ENCODE data around the gene DTX4.

The DTX4 gene

GRCh38 chr11:59188954-59189353 is 17.0 kb downstream of the DTX4 start:
- DNase-seq (ENCODE audit: insufficient read length, low spot score) (no peak), FAIRE-seq (no peak)
- TF ChIP-seq POU2F2 (IDR thresholded peaks at IDR 0.05; ENCODE audit: low read depth, low read length) = no peak
- no peak for TF ChIP-seq POLR2A (IDR thresholded peaks at IDR 0.05; ENCODE audit: low read depth, low read length)
- no peak for TF ChIP-seq TAF1 (IDR thresholded peaks at IDR 0.05; ENCODE audit: low read depth, low read length)
- no peak for TF ChIP-seq POLR2AphosphoS5 (IDR thresholded peaks at IDR 0.05; ENCODE audit: low read depth, low read length)
- no peak for TF ChIP-seq PAX5 (IDR thresholded peaks at IDR 0.05; ENCODE audit: insufficient read depth, low read length, severe bottlenecking)
- TF ChIP-seq SPI1 (IDR thresholded peaks at IDR 0.05; ENCODE audit: low read depth, low read length) = no peak

GRCh38 chr11:59189986-59190385 is 18.1 kb downstream of the DTX4 start:
- no peak for TF ChIP-seq PAX5 (IDR thresholded peaks at IDR 0.05; ENCODE audit: insufficient read depth, low read length, severe bottlenecking)
- no peak for TF ChIP-seq POLR2AphosphoS5 (IDR thresholded peaks at IDR 0.05; ENCODE audit: low read depth, low read length)
- TF ChIP-seq TAF1 (IDR thresholded peaks at IDR 0.05; ENCODE audit: low read depth, low read length) = no peak
- TF ChIP-seq POU2F2 (IDR thresholded peaks at IDR 0.05; ENCODE audit: low read depth, low read length) = no peak
- TF ChIP-seq POLR2A (IDR thresholded peaks at IDR 0.05; ENCODE audit: low read depth, low read length) = no peak
- no peak for TF ChIP-seq SPI1 (IDR thresholded peaks at IDR 0.05; ENCODE audit: low read depth, low read length)
- DNase-seq (ENCODE audit: insufficient read length, low spot score) (no peak), FAIRE-seq (peak; percentile 45)

- TF ChIP-seq SPI1 (IDR thresholded peaks at IDR 0.05; ENCODE audit: low read depth, low read length) (peak; percentile 45), POLR2AphosphoS5 (IDR thresholded peaks at IDR 0.05; ENCODE audit: low read depth, low read length) (no peak; the same call in 1 of the 2 replicates), POU2F2 (IDR thresholded peaks at IDR 0.05; ENCODE audit: low read depth, low read length) (no peak), TAF1 (IDR thresholded peaks at IDR 0.05; ENCODE audit: low read depth, low read length) (no peak)
- FAIRE-seq = no peak
- no peak for DNase-seq (ENCODE audit: insufficient read length, low spot score)
Measured at GRCh38 chr11:59191095-59191494, 19.2 kb downstream of the DTX4 start.

- TF ChIP-seq TAF1 (IDR thresholded peaks at IDR 0.05; ENCODE audit: low read depth, low read length) = no peak
- TF ChIP-seq POLR2A (IDR thresholded peaks at IDR 0.05; ENCODE audit: low read depth, low read length) = no peak
- TF ChIP-seq SPI1 (IDR thresholded peaks at IDR 0.05; ENCODE audit: low read depth, low read length) = no peak
- no peak for TF ChIP-seq PAX5 (IDR thresholded peaks at IDR 0.05; ENCODE audit: insufficient read depth, low read length, severe bottlenecking)
- no peak for TF ChIP-seq POU2F2 (IDR thresholded peaks at IDR 0.05; ENCODE audit: low read depth, low read length)
- no peak for TF ChIP-seq POLR2AphosphoS5 (IDR thresholded peaks at IDR 0.05; ENCODE audit: low read depth, low read length)
- DNase-seq (ENCODE audit: insufficient read length, low spot score) = no peak
- FAIRE-seq = no peak
Measured at GRCh38 chr11:59191890-59192289, 20.0 kb downstream of the DTX4 start.

- DNase-seq (ENCODE audit: insufficient read length, low spot score) (no peak), FAIRE-seq (no peak)
- TF ChIP-seq POLR2A (IDR thresholded peaks at IDR 0.05; ENCODE audit: low read depth, low read length) (no peak), POU2F2 (IDR thresholded peaks at IDR 0.05; ENCODE audit: low read depth, low read length) (no peak), SPI1 (IDR thresholded peaks at IDR 0.05; ENCODE audit: low read depth, low read length) (no peak), TAF1 (IDR thresholded peaks at IDR 0.05; ENCODE audit: low read depth, low read length) (no peak)
Measured at GRCh38 chr11:59192446-59193020, 20.6 kb downstream of the DTX4 start.

- TF ChIP-seq SPI1 (IDR thresholded peaks at IDR 0.05; ENCODE audit: low read depth, low read length) = no peak
- TF ChIP-seq POU2F2 (IDR thresholded peaks at IDR 0.05; ENCODE audit: low read depth, low read length) = no peak
- TF ChIP-seq POLR2A (IDR thresholded peaks at IDR 0.05; ENCODE audit: low read depth, low read length) = no peak
- DNase-seq (ENCODE audit: insufficient read length, low spot score) (no peak), FAIRE-seq (no peak)
Measured at GRCh38 chr11:59193587-59194130, 21.7 kb downstream of the DTX4 start.

GRCh38 chr11:59195586-59195985 is 23.7 kb downstream of the DTX4 start:
- no peak for TF ChIP-seq POU2F2 (IDR thresholded peaks at IDR 0.05; ENCODE audit: low read depth, low read length)
- TF ChIP-seq SPI1 (IDR thresholded peaks at IDR 0.05; ENCODE audit: low read depth, low read length) = no peak
- TF ChIP-seq POLR2AphosphoS5 (IDR thresholded peaks at IDR 0.05; ENCODE audit: low read depth, low read length) = no peak
- no peak for TF ChIP-seq POLR2A (IDR thresholded peaks at IDR 0.05; ENCODE audit: low read depth, low read length)
- FAIRE-seq (no peak), DNase-seq (ENCODE audit: insufficient read length, low spot score) (no peak)

GRCh38 chr11:59196777-59197176 is 24.8 kb downstream of the DTX4 start:
- FAIRE-seq = no peak
- TF ChIP-seq TAF1 (IDR thresholded peaks at IDR 0.05; ENCODE audit: low read depth, low read length) (no peak), POLR2A (IDR thresholded peaks at IDR 0.05; ENCODE audit: low read depth, low read length) (no peak), SPI1 (IDR thresholded peaks at IDR 0.05; ENCODE audit: low read depth, low read length) (no peak), PAX5 (IDR thresholded peaks at IDR 0.05; ENCODE audit: insufficient read depth, low read length, severe bottlenecking) (no peak), POU2F2 (IDR thresholded peaks at IDR 0.05; ENCODE audit: low read depth, low read length) (no peak), POLR2AphosphoS5 (IDR thresholded peaks at IDR 0.05; ENCODE audit: low read depth, low read length) (no peak)

GRCh38 chr11:59197991-59198390 is 26.1 kb downstream of the DTX4 start:
- DNase-seq (ENCODE audit: insufficient read length, low spot score) (no peak), FAIRE-seq (peak; percentile 57)
- TF ChIP-seq POU2F2 (IDR thresholded peaks at IDR 0.05; ENCODE audit: low read depth, low read length) (no peak), POLR2A (IDR thresholded peaks at IDR 0.05; ENCODE audit: low read depth, low read length) (no peak), PAX5 (IDR thresholded peaks at IDR 0.05; ENCODE audit: insufficient read depth, low read length, severe bottlenecking) (no peak), POLR2AphosphoS5 (IDR thresholded peaks at IDR 0.05; ENCODE audit: low read depth, low read length) (no peak), TAF1 (IDR thresholded peaks at IDR 0.05; ENCODE audit: low read depth, low read length) (no peak), SPI1 (IDR thresholded peaks at IDR 0.05; ENCODE audit: low read depth, low read length) (no peak)

More at GRCh38 chr11:59196777-59197176, 24.8 kb downstream of the DTX4 start:
- DNase-seq (ENCODE audit: insufficient read length, low spot score) = no peak

- FAIRE-seq (peak; percentile 9), DNase-seq (ENCODE audit: insufficient read length, low spot score) (no peak)
- TF ChIP-seq POU2F2 (IDR thresholded peaks at IDR 0.05; ENCODE audit: low read depth, low read length) (no peak), SPI1 (IDR thresholded peaks at IDR 0.05; ENCODE audit: low read depth, low read length) (no peak), POLR2AphosphoS5 (IDR thresholded peaks at IDR 0.05; ENCODE audit: low read depth, low read length) (no peak), POLR2A (IDR thresholded peaks at IDR 0.05; ENCODE audit: low read depth, low read length) (no peak), PAX5 (IDR thresholded peaks at IDR 0.05; ENCODE audit: insufficient read depth, low read length, severe bottlenecking) (no peak)
Measured at GRCh38 chr11:59198726-59199125, 26.8 kb downstream of the DTX4 start.

Measured in GM12891 (cell line).